Esophagus muscularis mucosa (tissue), 4 donors: ENCODE measurements around the gene MAP2.

Experiments
- CTCF ChIP-seq, 3 experiments: fragments of 200-600 bp in 2 of 3; fragments of 450-650 bp in 1 of 3; sonication (generic) in 2 of 3; IDR thresholded peaks; one replicate each; pipeline ENCODE4 v1.5.1; 2017 to 2019; ENCODE audit warnings: antibody characterized with exemption in 3 of 3, mild to moderate bottlenecking in 2 of 3, moderate library complexity in 1 of 3
- EP300 ChIP-seq: sonication (generic); formaldehyde crosslinking; IDR thresholded peaks from one replicate; pipeline ENCODE4 v1.6.1; 2017; ENCODE audit warnings: antibody characterized with exemption
- POLR2A ChIP-seq: fragments of 450-650 bp; IDR thresholded peaks from one replicate; pipeline ENCODE4 v1.6.1; 2017; ENCODE audit warnings: antibody characterized with exemption, moderate library complexity, mild to moderate bottlenecking, low read depth
- POLR2AphosphoS5 ChIP-seq, 2 donors: sonication (generic); formaldehyde crosslinking; IDR thresholded peaks; one replicate each; pipeline ENCODE4 v1.6.1; 2017; ENCODE audit warnings: antibody characterized with exemption in 2 of 2

DNA sequence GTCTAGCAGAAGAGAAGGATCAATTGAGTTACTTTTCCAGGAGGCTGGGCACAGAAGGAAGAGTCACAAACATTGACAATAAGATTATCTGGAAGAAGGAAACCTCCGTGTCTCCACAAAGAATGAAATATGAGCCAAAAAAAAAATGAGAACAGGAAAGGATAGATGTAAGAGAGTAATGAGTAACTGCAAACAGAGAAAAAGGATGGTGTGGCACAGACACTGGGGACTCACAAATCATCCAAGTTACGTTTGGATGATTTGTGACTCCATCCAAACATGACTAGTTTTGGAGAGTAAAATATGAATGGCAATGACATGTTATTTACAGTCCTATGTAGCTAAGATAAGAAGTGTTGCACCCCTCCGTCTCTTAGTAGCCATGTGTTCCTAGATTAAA lies 42.8 kb upstream of the MAP2 start:
- TF ChIP-seq CTCF (IDR thresholded peaks at IDR 0.05) (no peak), POLR2A (no peak), EP300 (no peak), POLR2AphosphoS5 (IDR thresholded peaks at IDR 0.05) (no peak)
